ENCODE data around the gene FEZ2. TPM values are rescaled to one million over a fixed set of nuclear protein-coding genes. Genes with fewer than 3 reads are reported as not detected.

FEZ2 gene
- total and polyA plus RNA-seq, 2 of the 8 experiments (the other 6 are each of a cell fraction or from before 2014, with no cell fraction given), result 7.5 to 16.4 TPM

DNA sequence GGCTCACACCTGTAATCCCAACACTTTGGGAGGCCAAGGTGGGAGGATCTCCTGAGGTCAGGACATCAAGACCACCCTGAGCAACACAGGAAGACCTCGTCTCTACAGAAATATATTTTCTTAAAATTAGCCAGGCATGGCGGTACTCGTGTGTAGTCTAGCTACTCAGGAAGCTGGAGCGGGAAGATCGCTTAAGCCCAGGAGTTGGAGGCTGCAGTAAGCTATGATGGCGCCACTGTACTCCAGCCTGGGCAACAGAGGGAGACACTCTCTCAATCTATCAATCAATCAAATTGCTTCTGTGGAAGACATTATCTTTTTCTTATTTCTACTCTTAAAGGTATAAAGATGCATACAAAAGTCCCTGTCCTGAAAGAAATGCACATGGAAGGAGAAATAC is 11.3 kb downstream of the FEZ2 start:
- DNase-seq (ENCODE audit: low read depth in 1 of 2, low spot score in 2 of 2) (no peak), FAIRE-seq (no peak)
- no peaks in the 10 kb centered on the region for H3K4me1 ChIP-seq (replicated peaks in 1 of 4; ENCODE audit: control insufficient read depth in 3 of 4, insufficient read depth in 4 of 4, low read length in 3 of 4)
- no peak overlapping the region for H3K56ac ChIP-seq (replicated peaks; ENCODE audit: insufficient read length, low read depth, low read length)
- no peak for TF ChIP-seq RAD21 (IDR thresholded peaks at IDR 0.05 in 1 of 2, conservative IDR thresholded peaks at IDR 0.05 in 1 of 2; ENCODE audit: low read depth in 2 of 2, low read length in 2 of 2)
- no peak for TF ChIP-seq SAP30 (IDR thresholded peaks at IDR 0.05; ENCODE audit: insufficient read depth, insufficient replicate concordance, low read length)
- 89% methylated on average over 6 of the region's 6 CpGs; no CpG with 5 or more reads in 1 of the 2 experiments for whole genome bisulfite sequencing, 2 experiments (ENCODE audit: extremely low coverage in 1 of 2, insufficient coverage in 1 of 2, insufficient read length in 1 of 2, insufficient replicate concordance in 2 of 2, low coverage in 1 of 2, low lambda C conversion rate in 2 of 2, missing lambda C conversion rate in 1 of 2)
- H3K4me2 ChIP-seq (ENCODE audit: insufficient read depth in 1 of 2, low read depth in 2 of 2, low read length in 2 of 2), result no peak overlapping the region
- POLR2A ChIA-PET (ENCODE audit: partially characterized antibody), result interaction anchor here (1.2 kb wide), 1 partner anchor 11 kb away, joined by 6 read pairs; the partner anchor contains the start of gene FEZ2
- H3K23me2 ChIP-seq (ENCODE audit: low read depth, low read length), result no peaks in the 10 kb centered on the region
- H3K27ac ChIP-seq (ENCODE audit: low read depth, low read length), result no peak overlapping the region
- no peak overlapping the region for H2BK120ac ChIP-seq (replicated peaks; ENCODE audit: low read depth, low read length)
- peaks cover 0 to 2% of the 10 kb centered on the region in 2 experiments for H4K20me1 ChIP-seq (replicated peaks in 1 of 2; ENCODE audit: control insufficient read depth in 1 of 2, insufficient read depth in 2 of 2, low read length in 2 of 2)
- no peak overlapping the region for H2BK15ac ChIP-seq (ENCODE audit: low read length)
- H4K8ac ChIP-seq (ENCODE audit: extremely low read depth, insufficient read depth, low read length), result no peak overlapping the region
- H2BK5ac ChIP-seq (ENCODE audit: low read depth, low read length), result no peak overlapping the region
- no peak overlapping the region for H2BK20ac ChIP-seq (ENCODE audit: low read length)
- CTCF ChIA-PET (ENCODE audit: partially characterized antibody), result interaction anchor here (0.6 to 2.3 kb wide), 4 partner anchors 24 to 195 kb away, joined by 3 to 10 read pairs (median 4); no protein-coding TSS in a partner anchor
- no peak overlapping the region for H3K9ac ChIP-seq (replicated peaks in 1 of 4; ENCODE audit: extremely low read depth in 1 of 4, low read depth in 3 of 4, low read length in 3 of 4)
- H3K4ac ChIP-seq (replicated peaks; ENCODE audit: insufficient read length, low read depth, low read length), result no peak overlapping the region
- H3K14ac ChIP-seq (ENCODE audit: insufficient read length), result no peak overlapping the region
- peaks cover 0 to 1% (median 0%) of the 10 kb centered on the region in 4 experiments; a peak in 1 of 7 replicates for H3K27me3 ChIP-seq (replicated peaks in 1 of 4; ENCODE audit: control insufficient read depth in 3 of 4, extremely low read depth in 1 of 4, insufficient read depth in 3 of 4, low read length in 3 of 4)
- H3K23ac ChIP-seq (ENCODE audit: insufficient read length), result no peak overlapping the region
- no peak overlapping the region for H3K18ac ChIP-seq (ENCODE audit: extremely low read depth, low read length)
- no peaks in the 10 kb centered on the region for H3K9me3 ChIP-seq (ENCODE audit: insufficient read depth in 2 of 2, low read depth in 1 of 2, low read length in 1 of 2)
- H3K79me1 ChIP-seq (ENCODE audit: low read depth, low read length), result no peaks in the 10 kb centered on the region; the same call in 1 of the 2 replicates
- H2AFZ ChIP-seq (ENCODE audit: low read length), result no peak overlapping the region
- no peaks in the 10 kb centered on the region for H3K79me2 ChIP-seq (ENCODE audit: control insufficient read depth in 1 of 2, insufficient read depth in 2 of 2, low read length in 2 of 2)
- H4K91ac ChIP-seq (replicated peaks; ENCODE audit: insufficient read length, low read length), result no peak overlapping the region
- H3K36me3 ChIP-seq (ENCODE audit: control insufficient read depth in 2 of 4, insufficient read depth in 4 of 4, low read length in 3 of 4), result peaks cover 0 to 2% (median under 1%) of the 10 kb centered on the region in 4 experiments; a peak in 3 of 8 replicates
- no peak overlapping the region for H3K4me3 ChIP-seq (ENCODE audit: extremely low read depth in 1 of 4, insufficient read depth in 2 of 4, low read depth in 3 of 4, low read length in 4 of 4)
- no peak overlapping the region for H2BK12ac ChIP-seq (ENCODE audit: low read depth, low read length)
- no peak overlapping the region for H4K5ac ChIP-seq (ENCODE audit: insufficient read length, low read depth, low read length)
- H2AK5ac ChIP-seq (ENCODE audit: low read depth, low read length), result no peak overlapping the region
